Mesothelial cell of epicardium (in vitro differentiated cells): ENCODE data around the gene BAD. TPM values are rescaled to one million over a fixed set of nuclear protein-coding genes. Genes with fewer than 3 reads are reported as not detected.

ENCODE experiments used
- DNase-seq, 2 experiments: peaks; one replicate each; pipeline ENCODE4 v3.0.0; 2021; ENCODE audit warnings: low spot score in 2 of 2; ENCODE audit not compliant: unreplicated experiment in 2 of 2
- H3K27ac Mint-ChIP-seq: 2 replicates; pipeline ENCODE4 v1.8.0; 2021; ENCODE audit warnings: mixed read lengths
- H3K27me3 Mint-ChIP-seq: 2 replicates; pipeline ENCODE4 v1.8.0; 2021; ENCODE audit warnings: low read depth, mixed read lengths
- H3K36me3 Mint-ChIP-seq: 2 replicates; pipeline ENCODE4 v1.8.0; 2021; ENCODE audit warnings: mixed read lengths
- H3K4me1 Mint-ChIP-seq: 2 replicates; pipeline ENCODE4 v1.8.0; 2021; ENCODE audit warnings: mixed read lengths
- H3K4me3 Mint-ChIP-seq: 2 replicates; pipeline ENCODE4 v1.8.0; 2021; ENCODE audit warnings: mild to moderate bottlenecking, moderate library complexity, mixed read lengths
- H3K9me3 Mint-ChIP-seq: 2 replicates; pipeline ENCODE4 v1.8.0; 2021; ENCODE audit warnings: mixed read lengths
- total RNA-seq: library from RNA; stranded (reverse); gene quantifications from 3 replicates; pipeline ENCODE4 v1.2.1, GENCODE V29; 2021
- TF ChIP-seq, protein P1 (sequence below): fragments of 200-600 bp; sonication (generic); IDR thresholded peaks from one replicate; pipeline ENCODE4 v1.5.0; 2021; ENCODE audit warnings: antibody characterized with exemption; ENCODE audit not compliant: unreplicated experiment

The BAD gene
- total RNA-seq, 1 donor from 2014 or later, result 50.2 TPM

DNA sequence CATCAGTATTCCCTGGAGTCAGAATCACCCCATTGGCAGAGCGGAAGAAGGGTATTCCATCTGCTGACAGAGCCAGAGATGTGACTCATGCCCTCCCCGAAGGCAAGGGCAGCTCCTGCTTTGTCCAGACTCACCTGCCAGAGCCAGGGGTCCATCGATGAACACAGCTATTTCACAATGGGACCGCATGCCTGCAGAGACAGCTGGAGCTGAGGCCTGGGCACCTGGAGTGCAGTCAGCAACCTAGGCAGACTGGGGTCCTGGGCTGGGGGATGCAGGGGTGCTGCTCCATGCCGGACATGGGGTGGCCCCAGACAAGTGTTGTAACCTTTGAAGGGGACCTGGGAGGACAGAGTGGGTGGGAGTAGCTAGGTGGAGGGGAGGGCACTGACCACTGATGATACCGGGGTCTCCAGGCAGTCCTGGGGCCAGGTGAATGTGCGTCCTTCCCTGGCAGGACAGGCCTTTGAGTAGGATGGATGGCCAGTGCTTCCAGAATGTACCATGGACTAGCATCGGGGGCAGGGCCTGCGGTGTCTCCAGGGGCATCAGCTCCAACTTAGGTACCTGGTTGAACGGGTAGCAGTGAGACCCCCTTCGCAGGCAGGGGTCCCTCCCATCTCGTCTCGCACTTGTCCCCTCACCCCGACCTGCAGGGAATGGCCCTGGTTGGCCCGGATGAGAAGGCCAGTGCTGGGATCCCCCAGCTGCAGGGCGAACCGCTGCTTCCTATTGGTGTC is 60.1 kb downstream of the BAD start:
- Mint-ChIP-seq H3K36me3 (no peaks in the 10 kb centered on the region), H3K27ac (no peak overlapping the region), H3K27me3 (no peaks in the 10 kb centered on the region), H3K4me1 (peaks cover 17% of the 10 kb centered on the region), H3K4me3 (peak overlapping the region; percentile 81), H3K9me3 (no peaks in the 10 kb centered on the region)
- DNase-seq, result no peak
- TF ChIP-seq, protein P1, sequence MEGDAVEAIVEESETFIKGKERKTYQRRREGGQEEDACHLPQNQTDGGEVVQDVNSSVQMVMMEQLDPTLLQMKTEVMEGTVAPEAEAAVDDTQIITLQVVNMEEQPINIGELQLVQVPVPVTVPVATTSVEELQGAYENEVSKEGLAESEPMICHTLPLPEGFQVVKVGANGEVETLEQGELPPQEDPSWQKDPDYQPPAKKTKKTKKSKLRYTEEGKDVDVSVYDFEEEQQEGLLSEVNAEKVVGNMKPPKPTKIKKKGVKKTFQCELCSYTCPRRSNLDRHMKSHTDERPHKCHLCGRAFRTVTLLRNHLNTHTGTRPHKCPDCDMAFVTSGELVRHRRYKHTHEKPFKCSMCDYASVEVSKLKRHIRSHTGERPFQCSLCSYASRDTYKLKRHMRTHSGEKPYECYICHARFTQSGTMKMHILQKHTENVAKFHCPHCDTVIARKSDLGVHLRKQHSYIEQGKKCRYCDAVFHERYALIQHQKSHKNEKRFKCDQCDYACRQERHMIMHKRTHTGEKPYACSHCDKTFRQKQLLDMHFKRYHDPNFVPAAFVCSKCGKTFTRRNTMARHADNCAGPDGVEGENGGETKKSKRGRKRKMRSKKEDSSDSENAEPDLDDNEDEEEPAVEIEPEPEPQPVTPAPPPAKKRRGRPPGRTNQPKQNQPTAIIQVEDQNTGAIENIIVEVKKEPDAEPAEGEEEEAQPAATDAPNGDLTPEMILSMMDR, result no peak

GRCh38 chr11:64223001-64223651 is 61.3 kb downstream of the BAD start:
- no peak overlapping the region for H3K27ac Mint-ChIP-seq
- H3K4me1 Mint-ChIP-seq, result peaks cover 17% of the 10 kb centered on the region
- H3K4me3 Mint-ChIP-seq, result no peak overlapping the region
- no peaks in the 10 kb centered on the region for H3K9me3 Mint-ChIP-seq
- no peaks in the 10 kb centered on the region for H3K27me3 Mint-ChIP-seq
- no peak for DNase-seq
- TF ChIP-seq, protein P1, result no peak
- no peaks in the 10 kb centered on the region for H3K36me3 Mint-ChIP-seq

- no peak for DNase-seq
- Mint-ChIP-seq H3K4me1 (peaks cover 15% of the 10 kb centered on the region), H3K36me3 (no peaks in the 10 kb centered on the region), H3K27ac (no peak overlapping the region), H3K4me3 (no peak overlapping the region), H3K9me3 (no peaks in the 10 kb centered on the region), H3K27me3 (no peaks in the 10 kb centered on the region)
- TF ChIP-seq, protein P1, result no peak
These were observed 61.8 kb downstream of the BAD start for GRCh38 chr11:64222651-64223000.

DNA sequence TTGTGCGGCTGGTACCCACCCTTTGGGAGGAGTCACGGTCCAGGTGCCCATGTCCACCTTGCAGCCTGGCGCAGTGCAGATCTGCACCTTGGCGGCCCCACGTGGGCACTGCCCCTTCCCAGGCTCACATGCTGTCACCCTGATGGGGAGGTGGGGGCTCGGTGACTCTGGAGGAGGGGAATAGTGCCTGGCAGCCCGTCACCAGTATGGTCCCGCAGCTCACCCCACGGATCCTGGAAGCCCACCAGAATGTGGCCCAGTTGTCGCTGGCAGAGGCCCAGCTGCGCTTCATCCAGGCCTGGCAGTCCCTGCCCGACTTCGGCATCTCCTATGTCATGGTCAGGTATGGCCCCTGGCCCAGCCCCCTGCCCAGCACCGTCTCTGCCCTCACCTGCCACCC is 63.7 kb downstream of the BAD start:
- Mint-ChIP-seq H3K36me3 (no peaks in the 10 kb centered on the region), H3K27me3 (no peaks in the 10 kb centered on the region), H3K4me1 (peaks cover 5% of the 10 kb centered on the region), H3K9me3 (no peaks in the 10 kb centered on the region), H3K27ac (no peak overlapping the region), H3K4me3 (no peak overlapping the region)
- no peak for DNase-seq
- TF ChIP-seq, protein P1, result no peak

DNA sequence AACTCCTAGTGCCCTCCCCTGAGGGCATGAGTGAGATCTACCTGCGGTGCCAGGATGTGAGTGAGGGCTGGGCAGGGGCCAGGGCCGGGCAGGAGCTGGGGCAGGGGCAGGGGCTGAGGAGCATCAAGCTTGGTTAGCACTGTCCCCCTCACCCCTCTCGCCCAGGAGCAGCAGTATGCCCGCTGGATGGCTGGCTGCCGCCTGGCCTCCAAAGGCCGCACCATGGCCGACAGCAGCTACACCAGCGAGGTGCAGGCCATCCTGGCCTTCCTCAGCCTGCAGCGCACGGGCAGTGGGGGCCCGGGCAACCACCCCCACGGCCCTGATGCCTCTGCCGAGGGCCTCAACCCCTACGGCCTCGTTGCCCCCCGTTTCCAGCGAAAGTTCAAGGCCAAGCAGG is 64.2 kb downstream of the BAD start:
- no peak for DNase-seq
- Mint-ChIP-seq H3K36me3 (peaks cover under 1% of the 10 kb centered on the region), H3K4me3 (no peak overlapping the region), H3K27me3 (no peaks in the 10 kb centered on the region), H3K4me1 (peaks cover 4% of the 10 kb centered on the region), H3K27ac (no peak overlapping the region), H3K9me3 (peaks cover under 1% of the 10 kb centered on the region)
- TF ChIP-seq, protein P1, result no peak

Other genes starting within 250 kb of the BAD start
- gene FLRT1, start 248.7 kb downstream of the BAD start, total RNA-seq, result 7.1 to 7.9 TPM (median 7.3 TPM) in 3 replicates
- gene MACROD1, start 118.6 kb downstream of the BAD start, total RNA-seq, result 39.0 to 44.0 TPM (median 39.4 TPM) in 3 replicates
- gene STIP1, start 98.5 kb downstream of the BAD start, total RNA-seq, result 127 to 133 TPM (median 131 TPM) in 3 replicates
- gene FERMT3, start 77.9 kb downstream of the BAD start, total RNA-seq, result 4.8 to 8.4 TPM (median 5.9 TPM) in 3 replicates
- 38.9 to 41.1 TPM (median 40.9 TPM) in 3 replicates for gene TRPT1, start 58.5 kb downstream of the BAD start, total RNA-seq
- gene NUDT22, start 58.4 kb downstream of the BAD start, total RNA-seq, result 31.9 to 35.6 TPM (median 33.7 TPM) in 3 replicates
- gene DNAJC4, start 54.1 kb downstream of the BAD start, total RNA-seq, result 43.6 to 49.4 TPM (median 45.0 TPM) in 3 replicates
- 83.2 to 90.1 TPM (median 85.8 TPM) in 3 replicates for gene VEGFB, start 50.1 kb downstream of the BAD start, total RNA-seq
- gene FKBP2, start 43.6 kb downstream of the BAD start, total RNA-seq, result 35.5 to 40.2 TPM (median 36.4 TPM) in 3 replicates
- 119 to 131 TPM (median 124 TPM) in 3 replicates for gene PPP1R14B, start 37.7 kb downstream of the BAD start, total RNA-seq
- 34.9 to 35.7 TPM (median 35.7 TPM) in 3 replicates for gene PLCB3, start 33.1 kb downstream of the BAD start, total RNA-seq
- gene GPR137, start 1.2 kb upstream of the BAD start, total RNA-seq, result 43.8 to 45.1 TPM (median 44.6 TPM) in 3 replicates
- gene KCNK4, start 6.6 kb upstream of the BAD start, total RNA-seq, result 0.22 to 0.58 TPM (median 0.27 TPM) in 3 replicates
- 0.47 TPM in 1 of 3 replicates, not detected in the others for gene CATSPERZ, start 15.7 kb upstream of the BAD start, total RNA-seq
- 23.2 to 26.6 TPM (median 26.4 TPM) in 3 replicates for gene ESRRA, start 20.9 kb upstream of the BAD start, total RNA-seq
- gene TRMT112, start 32.9 kb upstream of the BAD start, total RNA-seq, result 178 to 201 TPM (median 184 TPM) in 3 replicates
- gene PRDX5, start 33.5 kb upstream of the BAD start, total RNA-seq, result 134 to 139 TPM (median 139 TPM) in 3 replicates
- gene CCDC88B, start 55.5 kb upstream of the BAD start, total RNA-seq, result 10.1 to 12.0 TPM (median 11.5 TPM) in 3 replicates
- 27.6 to 30.1 TPM (median 30.1 TPM) in 3 replicates for gene RPS6KA4, start 74.5 kb upstream of the BAD start, total RNA-seq